ENCODE results near the gene ZNF416.

The ZNF416 gene

GRCh38 chr19:57578487-57579205, at the start of gene ZNF416:
Gene ZNF416 (minus strand): TSS chr19:57578911. CDS start chr19:57578704, 207 bp downstream.
- peak within 1 kb of the TSS; percentile 90 for H3K4me3 ChIP-seq (ENCODE audit: low read depth, low read length)
- in situ Hi-C loops (cut with HindIII; ENCODE audit: low sequenced_read_pairs) = no loop called here
- TF ChIP-seq CTCF (IDR thresholded peaks at IDR 0.05; ENCODE audit: low read depth, low read length, missing control alignments) = peak; percentile 9
- peak; percentile 96 for DNase-seq (ENCODE audit: low read depth)

DNA sequence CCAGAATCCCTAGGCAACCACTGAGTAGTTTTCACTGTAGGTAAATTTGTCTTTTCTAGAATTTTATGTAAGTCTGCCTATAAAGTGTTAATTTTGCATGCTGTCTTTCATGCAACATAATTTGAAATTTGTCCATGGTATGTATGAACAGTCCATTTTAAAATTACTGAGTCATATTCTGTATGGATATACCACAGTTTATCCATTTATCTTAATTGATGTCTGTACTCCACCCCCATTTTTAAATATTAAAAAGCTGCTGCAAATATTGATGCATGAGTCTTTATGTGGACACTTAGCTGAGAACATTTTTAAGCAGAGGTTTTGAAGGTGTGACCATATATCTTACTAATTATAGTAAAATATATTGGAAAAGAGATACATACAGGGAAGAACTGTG, 44.4 kb upstream of the ZNF416 start:
- no peak overlapping the region for H3K4me3 ChIP-seq (ENCODE audit: low read depth, low read length)
- no peak for TF ChIP-seq CTCF (IDR thresholded peaks at IDR 0.05; ENCODE audit: low read depth, low read length, missing control alignments)
- in situ Hi-C loops (cut with HindIII; ENCODE audit: low sequenced_read_pairs) = loop anchor here (5.0 kb wide), 1 partner anchor 54 kb away; no protein-coding TSS in a partner anchor
- no peak for DNase-seq (ENCODE audit: low read depth)

DNA sequence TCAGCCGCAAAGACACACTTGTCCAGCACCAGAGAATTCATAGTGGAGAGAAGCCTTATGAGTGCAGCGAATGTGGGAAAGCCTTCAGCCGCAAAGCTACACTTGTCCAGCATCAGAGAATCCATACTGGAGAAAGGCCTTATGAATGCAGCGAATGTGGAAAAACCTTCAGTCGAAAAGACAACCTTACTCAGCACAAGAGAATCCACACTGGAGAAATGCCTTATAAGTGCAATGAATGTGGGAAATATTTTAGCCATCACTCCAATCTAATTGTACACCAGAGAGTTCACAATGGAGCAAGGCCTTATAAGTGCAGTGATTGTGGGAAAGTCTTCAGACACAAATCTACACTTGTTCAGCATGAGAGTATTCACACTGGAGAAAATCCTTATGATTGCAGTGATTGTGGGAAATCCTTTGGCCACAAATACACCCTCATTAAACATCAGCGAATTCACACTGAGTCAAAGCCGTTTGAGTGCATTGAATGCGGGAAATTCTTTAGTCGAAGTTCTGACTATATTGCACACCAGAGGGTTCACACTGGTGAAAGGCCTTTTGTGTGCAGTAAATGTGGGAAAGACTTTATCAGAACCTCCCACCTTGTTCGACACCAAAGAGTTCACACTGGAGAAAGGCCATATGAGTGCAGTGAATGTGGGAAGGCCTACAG, 42.1 kb upstream of the ZNF416 start:
- DNase-seq (ENCODE audit: low read depth) = no peak
- in situ Hi-C loops (cut with HindIII; ENCODE audit: low sequenced_read_pairs) = loop anchor here (5.0 kb wide), 1 partner anchor 56 kb away; no protein-coding TSS in a partner anchor
- no peak overlapping the region for H3K4me3 ChIP-seq (ENCODE audit: low read depth, low read length)
- TF ChIP-seq CTCF (IDR thresholded peaks at IDR 0.05; ENCODE audit: low read depth, low read length, missing control alignments) = no peak

DNA sequence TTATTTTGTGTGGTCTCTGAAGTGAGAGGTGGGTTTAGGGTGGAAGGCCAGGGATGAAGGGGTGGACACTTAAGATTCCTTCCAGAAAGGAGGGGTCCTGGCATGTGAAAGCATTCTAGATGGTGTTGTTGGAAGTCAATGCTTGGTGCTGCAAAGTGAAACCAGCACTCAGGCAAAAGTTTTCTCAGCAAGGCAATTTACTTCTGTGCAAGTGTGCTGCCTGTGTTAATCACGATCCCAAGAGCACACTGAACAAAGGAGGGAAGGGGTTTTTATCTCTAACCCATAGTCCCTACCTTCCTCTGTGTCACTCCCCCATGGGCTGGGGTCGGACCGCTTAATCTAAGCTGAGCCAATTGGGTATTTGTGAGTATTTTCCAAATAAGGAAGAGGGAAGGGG, 36.6 kb upstream of the ZNF416 start:
- TF ChIP-seq CTCF (IDR thresholded peaks at IDR 0.05; ENCODE audit: low read depth, low read length, missing control alignments) = no peak
- in situ Hi-C loops (cut with HindIII; ENCODE audit: low sequenced_read_pairs) = no loop called here
- peak overlapping the region; percentile 80 for H3K4me3 ChIP-seq (ENCODE audit: low read depth, low read length)

GRCh38 chr19:57613941-57614743, 35.4 kb upstream of the ZNF416 start, which contains the start of gene ZNF134:
Gene ZNF134 (plus strand): TSS chr19:57614242. CDS start chr19:57619469, 5,227 bp downstream.
- no peak for TF ChIP-seq CTCF (IDR thresholded peaks at IDR 0.05; ENCODE audit: low read depth, low read length, missing control alignments)

More for the DNA sequence above, 36.6 kb upstream of the ZNF416 start:
- DNase-seq (ENCODE audit: low read depth) = no peak

GRCh38 chr19:57611113-57611512, 32.4 kb upstream of the ZNF416 start:
- no peak for DNase-seq (ENCODE audit: low read depth)
- TF ChIP-seq CTCF (IDR thresholded peaks at IDR 0.05; ENCODE audit: low read depth, low read length, missing control alignments) = no peak
- in situ Hi-C loops (cut with HindIII; ENCODE audit: low sequenced_read_pairs) = no loop called here
- H3K4me3 ChIP-seq (ENCODE audit: low read depth, low read length) = no peak overlapping the region

More at GRCh38 chr19:57613941-57614743, 35.4 kb upstream of the ZNF416 start, which contains the start of gene ZNF134:
- peak within 1 kb of the TSS; percentile 80 for H3K4me3 ChIP-seq (ENCODE audit: low read depth, low read length)
- in situ Hi-C loops (cut with HindIII; ENCODE audit: low sequenced_read_pairs) = no loop called here
- peak; percentile 80 for DNase-seq (ENCODE audit: low read depth)
